ENCODE measurements around the gene CEP192. TPM values are rescaled to one million over a fixed set of nuclear protein-coding genes. Genes with fewer than 3 reads are reported as not detected.

The CEP192 gene
- total and polyA plus RNA-seq, 2 of the 4 experiments (the other 2 are of a cell fraction), result 17.2 to 29.0 TPM

DNA sequence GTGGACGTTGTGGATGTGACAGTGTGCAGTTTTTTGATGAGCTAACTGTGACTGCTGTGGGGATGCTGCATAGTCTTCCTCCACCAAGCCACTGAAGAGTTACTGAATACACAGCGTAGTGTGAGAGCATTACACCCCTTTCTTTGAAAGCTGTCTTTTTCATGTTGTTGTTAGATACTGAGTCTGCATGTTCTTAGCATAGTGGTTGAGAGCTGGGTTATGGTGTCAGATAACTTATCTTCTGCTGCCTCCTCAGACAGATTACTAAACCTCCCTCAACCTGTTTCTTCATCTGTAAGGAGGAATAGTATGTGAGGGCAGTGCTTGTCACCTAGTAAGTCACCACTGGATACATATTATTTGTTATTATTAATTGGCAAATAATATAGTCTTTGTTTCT, 63.2 kb downstream of the CEP192 start:
- H3K9me3 ChIP-seq (ENCODE audit: control insufficient read depth, insufficient read depth, low read length), result no peaks in the 10 kb centered on the region
- H3K56ac ChIP-seq (ENCODE audit: extremely low read depth, insufficient read depth, low read length), result no peak overlapping the region
- H4K8ac ChIP-seq (ENCODE audit: low read depth in 2 of 2, low read length in 2 of 2), result no peak overlapping the region
- H3K18ac ChIP-seq (ENCODE audit: low read depth, low read length), result no peak overlapping the region
- no peak overlapping the region for H2BK20ac ChIP-seq (ENCODE audit: low read depth, low read length)
- no peak overlapping the region for H2AFZ ChIP-seq (replicated peaks; ENCODE audit: low read length, poor library complexity)
- CTCF ChIA-PET, result no interaction called here
- no peak overlapping the region for H3K4ac ChIP-seq (ENCODE audit: low read depth, low read length)
- no peak for ATAC-seq (ENCODE audit: low read depth)
- H3K4me3 ChIP-seq (ENCODE audit: insufficient read depth, low read depth, low read length), result no peak overlapping the region
- H4K20me1 ChIP-seq (ENCODE audit: insufficient read depth, low read length), result no peaks in the 10 kb centered on the region
- H3K9ac ChIP-seq (ENCODE audit: low read depth, low read length), result no peak overlapping the region
- no CpG with 5 or more reads among the region's 2 CpGs for WGBS, 2 experiments (ENCODE audit: extremely low coverage in 2 of 2, insufficient read length in 1 of 2)
- no peak overlapping the region for H3K23ac ChIP-seq (ENCODE audit: low read depth, low read length)
- no peaks in the 10 kb centered on the region; the same call in 1 of the 2 replicates for H3K9me1 ChIP-seq (ENCODE audit: insufficient read depth, low read length)
- no peak overlapping the region for H4K91ac ChIP-seq (ENCODE audit: insufficient read depth, low read depth, low read length)
- POLR2A ChIA-PET (ENCODE audit: unreplicated experiment), result no interaction called here
- dilution Hi-C loops (cut with HindIII; ENCODE audit: low sequenced_read_pairs, unreplicated experiment), result no loop called here
- TF ChIP-seq MAFK (IDR thresholded peaks at IDR 0.05; ENCODE audit: low read depth, low read length) (no peak), CEBPB (IDR thresholded peaks at IDR 0.05; ENCODE audit: low read depth, low read length) (no peak), CHD1 (IDR thresholded peaks at IDR 0.05; ENCODE audit: low read depth, low read length) (no peak), MXI1 (IDR thresholded peaks at IDR 0.05; ENCODE audit: borderline replicate concordance, low read depth, low read length) (no peak), NFE2L2 (IDR thresholded peaks at IDR 0.05; ENCODE audit: low read depth, low read length) (no peak), BHLHE40 (IDR thresholded peaks at IDR 0.05; ENCODE audit: low read depth, low read length) (no peak), RCOR1 (IDR thresholded peaks at IDR 0.05; ENCODE audit: insufficient replicate concordance, low read length) (no peak), SMC3 (IDR thresholded peaks at IDR 0.05; ENCODE audit: low read depth, low read length) (no peak), FOS (IDR thresholded peaks at IDR 0.05; ENCODE audit: low read depth, low read length) (no peak), MAZ (IDR thresholded peaks at IDR 0.05; ENCODE audit: borderline replicate concordance, low read depth, low read length) (no peak), RFX5 (IDR thresholded peaks at IDR 0.05; ENCODE audit: low read depth, low read length) (no peak), RAD21 (IDR thresholded peaks at IDR 0.05; ENCODE audit: low read length) (no peak), POLR2A (IDR thresholded peaks at IDR 0.05; ENCODE audit: low read depth, low read length) (no peak)
- TF ChIP-seq, protein P1, sequence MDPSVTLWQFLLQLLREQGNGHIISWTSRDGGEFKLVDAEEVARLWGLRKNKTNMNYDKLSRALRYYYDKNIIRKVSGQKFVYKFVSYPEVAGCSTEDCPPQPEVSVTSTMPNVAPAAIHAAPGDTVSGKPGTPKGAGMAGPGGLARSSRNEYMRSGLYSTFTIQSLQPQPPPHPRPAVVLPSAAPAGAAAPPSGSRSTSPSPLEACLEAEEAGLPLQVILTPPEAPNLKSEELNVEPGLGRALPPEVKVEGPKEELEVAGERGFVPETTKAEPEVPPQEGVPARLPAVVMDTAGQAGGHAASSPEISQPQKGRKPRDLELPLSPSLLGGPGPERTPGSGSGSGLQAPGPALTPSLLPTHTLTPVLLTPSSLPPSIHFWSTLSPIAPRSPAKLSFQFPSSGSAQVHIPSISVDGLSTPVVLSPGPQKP (IDR thresholded peaks at IDR 0.05; ENCODE audit: borderline replicate concordance, low read depth, low read length), result no peak
- TF ChIP-seq, protein P2, sequence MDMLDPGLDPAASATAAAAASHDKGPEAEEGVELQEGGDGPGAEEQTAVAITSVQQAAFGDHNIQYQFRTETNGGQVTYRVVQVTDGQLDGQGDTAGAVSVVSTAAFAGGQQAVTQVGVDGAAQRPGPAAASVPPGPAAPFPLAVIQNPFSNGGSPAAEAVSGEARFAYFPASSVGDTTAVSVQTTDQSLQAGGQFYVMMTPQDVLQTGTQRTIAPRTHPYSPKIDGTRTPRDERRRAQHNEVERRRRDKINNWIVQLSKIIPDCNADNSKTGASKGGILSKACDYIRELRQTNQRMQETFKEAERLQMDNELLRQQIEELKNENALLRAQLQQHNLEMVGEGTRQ (IDR thresholded peaks at IDR 0.05; ENCODE audit: low read depth, low read length), result no peak
- TF ChIP-seq, protein P3, sequence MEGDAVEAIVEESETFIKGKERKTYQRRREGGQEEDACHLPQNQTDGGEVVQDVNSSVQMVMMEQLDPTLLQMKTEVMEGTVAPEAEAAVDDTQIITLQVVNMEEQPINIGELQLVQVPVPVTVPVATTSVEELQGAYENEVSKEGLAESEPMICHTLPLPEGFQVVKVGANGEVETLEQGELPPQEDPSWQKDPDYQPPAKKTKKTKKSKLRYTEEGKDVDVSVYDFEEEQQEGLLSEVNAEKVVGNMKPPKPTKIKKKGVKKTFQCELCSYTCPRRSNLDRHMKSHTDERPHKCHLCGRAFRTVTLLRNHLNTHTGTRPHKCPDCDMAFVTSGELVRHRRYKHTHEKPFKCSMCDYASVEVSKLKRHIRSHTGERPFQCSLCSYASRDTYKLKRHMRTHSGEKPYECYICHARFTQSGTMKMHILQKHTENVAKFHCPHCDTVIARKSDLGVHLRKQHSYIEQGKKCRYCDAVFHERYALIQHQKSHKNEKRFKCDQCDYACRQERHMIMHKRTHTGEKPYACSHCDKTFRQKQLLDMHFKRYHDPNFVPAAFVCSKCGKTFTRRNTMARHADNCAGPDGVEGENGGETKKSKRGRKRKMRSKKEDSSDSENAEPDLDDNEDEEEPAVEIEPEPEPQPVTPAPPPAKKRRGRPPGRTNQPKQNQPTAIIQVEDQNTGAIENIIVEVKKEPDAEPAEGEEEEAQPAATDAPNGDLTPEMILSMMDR (conservative IDR thresholded peaks at IDR 0.05; ENCODE audit: low read depth, low read length), result no peak
- H3K14ac ChIP-seq (replicated peaks; ENCODE audit: low read depth, low read length), result no peak overlapping the region
- H2AK9ac ChIP-seq (replicated peaks; ENCODE audit: low read depth, low read length, poor library complexity), result no peak overlapping the region
- H2BK15ac ChIP-seq (ENCODE audit: low read depth, low read length), result no peak overlapping the region
- H2BK5ac ChIP-seq (ENCODE audit: low read depth, low read length, poor library complexity, severe bottlenecking), result no peak overlapping the region
- in situ Hi-C loops (cut with MboI; ENCODE audit: low sequenced_read_pairs), result no loop called here
- intact Hi-C loops (cut with micrococcal nuclease), result no loop called here
- BruUV-seq (replicated peaks), result no TSS peak
- no peak overlapping the region for H2AK5ac ChIP-seq (ENCODE audit: low read depth, low read length)
- H2BK120ac ChIP-seq (ENCODE audit: low read depth, low read length), result no peak overlapping the region
- no peak overlapping the region for H4K5ac ChIP-seq (ENCODE audit: low read depth, low read length)
- H3K27ac ChIP-seq (ENCODE audit: insufficient read depth, low read length), result no peak overlapping the region
- H3K36me3 ChIP-seq (ENCODE audit: control insufficient read depth, insufficient read depth, low read length), result peaks cover 50% of the 10 kb centered on the region
- no peak overlapping the region for H3K4me2 ChIP-seq (ENCODE audit: low read depth, low read length)
- H3K27me3 ChIP-seq (ENCODE audit: control insufficient read depth, insufficient read depth, low read length), result no peaks in the 10 kb centered on the region
- no peaks in the 10 kb centered on the region for H3K4me1 ChIP-seq (ENCODE audit: control insufficient read depth, insufficient read depth, low read length)
- no peak for DNase-seq
- peaks cover 7 to 27% of the 10 kb centered on the region in 2 experiments; a peak in 3 of 4 replicates for H3K79me1 ChIP-seq (ENCODE audit: low read depth in 1 of 2, low read length in 2 of 2)

Data from IMR-90 (cell line).